Lung microvascular endothelial cell (primary cell): ENCODE measurements around the gene SRGAP3. TPM values are rescaled to one million over a fixed set of nuclear protein-coding genes. Genes with fewer than 3 reads are reported as not detected.

Experiments used
- DNase-seq, 2 donors: peaks; one replicate each; pipeline versions ENCODE4 v3.0.0 to v3.0.0-alpha.2; 2010; ENCODE audit warnings: low read depth in 2 of 2
- total RNA-seq: library from RNA; depleted of rRNA; stranded (reverse); fragments of >200 nt; gene quantifications from 2 replicates; pipeline ENCODE4 v1.2.1, GENCODE V29; 2014

The SRGAP3 gene
- total RNA-seq, 1 donor from 2014 or later = 8.3 TPM

DNA sequence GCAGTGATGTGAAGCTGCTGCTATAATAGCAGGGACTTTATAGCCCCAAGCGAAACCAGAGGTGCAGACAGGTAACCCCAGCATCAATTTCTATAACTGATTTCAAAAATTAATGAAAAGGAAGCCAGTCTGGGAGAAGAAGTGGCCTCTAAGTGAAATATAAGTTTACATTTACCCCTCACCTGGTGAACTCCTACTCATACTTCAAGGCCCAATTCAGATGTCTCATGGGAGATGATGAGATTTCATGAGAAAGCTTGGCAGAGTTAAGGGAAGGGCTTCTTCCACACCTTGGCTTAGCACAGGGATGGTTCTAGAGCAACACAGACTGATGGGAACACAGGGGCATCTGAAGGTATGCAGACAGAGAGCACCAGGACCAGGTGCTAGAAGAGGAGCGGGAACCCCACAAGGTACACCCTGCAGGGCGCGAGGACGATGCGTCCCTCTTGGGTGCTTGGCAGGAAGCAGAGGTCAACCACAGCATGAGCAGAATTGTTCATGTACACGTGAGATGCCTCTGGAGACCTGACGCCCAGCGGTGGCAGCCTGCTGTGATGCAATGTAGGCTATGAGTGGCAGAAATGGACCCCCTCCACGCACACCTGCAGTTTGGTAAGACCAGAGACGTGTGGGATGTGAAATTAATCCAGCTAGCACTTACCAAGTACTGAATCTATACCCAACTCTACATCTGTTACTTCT is 102.9 kb downstream of the SRGAP3 start:
- no peak for DNase-seq

DNA sequence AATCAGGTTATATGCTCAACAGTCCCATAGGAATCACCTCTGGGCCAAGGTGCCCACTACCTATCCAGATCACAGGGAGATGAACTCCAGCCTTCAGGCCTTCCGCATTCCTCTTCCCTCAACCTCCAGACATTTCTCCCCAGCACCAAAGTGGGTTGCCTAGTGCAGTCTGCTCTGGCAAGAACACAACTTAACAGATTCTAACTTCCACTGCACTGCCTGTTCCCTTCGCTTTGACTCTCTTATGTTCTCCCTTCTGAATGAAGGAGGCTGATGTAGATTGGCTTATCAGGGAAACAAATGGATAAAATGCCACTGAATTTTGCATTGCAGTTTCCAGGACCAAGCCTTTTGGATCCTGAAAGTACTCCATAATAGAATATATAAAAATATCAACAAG is 106.3 kb downstream of the SRGAP3 start:
- no peak for DNase-seq

DNA sequence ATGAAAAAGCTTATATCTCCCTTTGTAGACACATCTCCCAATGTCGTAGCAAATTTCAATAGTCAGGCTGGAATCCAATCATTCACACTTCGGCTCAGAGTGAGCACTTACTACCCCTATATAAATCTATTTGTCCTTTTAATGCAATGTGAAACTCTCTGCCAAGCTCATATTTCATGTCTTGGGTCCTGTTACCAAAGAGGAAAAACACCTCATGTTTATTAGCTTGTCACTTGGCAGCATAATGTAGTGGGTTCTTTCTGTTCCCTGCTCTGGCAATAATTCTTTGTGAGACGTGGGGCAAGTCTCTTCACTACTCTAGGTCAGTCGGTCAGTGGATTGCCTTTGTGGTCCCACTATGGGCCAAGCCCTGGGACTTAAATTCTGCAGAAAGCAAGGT is 107.1 kb downstream of the SRGAP3 start:
- peak in 1 of 2 donors; percentile 47 for DNase-seq

DNA sequence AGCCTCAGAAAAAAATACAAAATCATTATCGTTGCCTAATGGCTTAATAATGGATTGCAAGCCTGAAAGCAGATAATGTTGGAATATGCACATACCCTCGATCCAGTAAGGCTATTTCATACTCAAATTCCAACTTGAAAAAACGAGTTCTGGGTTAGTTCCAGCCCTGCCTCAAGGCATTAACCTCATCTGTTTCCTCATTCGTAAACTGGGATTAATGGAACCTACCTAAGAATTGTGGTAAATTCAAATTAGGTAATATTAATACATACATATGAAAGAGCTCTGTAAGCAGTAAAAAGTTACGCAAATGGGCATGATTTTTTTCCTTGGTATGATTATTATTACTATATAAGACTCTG is 107.5 kb downstream of the SRGAP3 start:
- DNase-seq = no peak

- no peak for DNase-seq
Observed at GRCh38 chr3:9139366-9139765, 110.1 kb downstream of the SRGAP3 start.

DNA sequence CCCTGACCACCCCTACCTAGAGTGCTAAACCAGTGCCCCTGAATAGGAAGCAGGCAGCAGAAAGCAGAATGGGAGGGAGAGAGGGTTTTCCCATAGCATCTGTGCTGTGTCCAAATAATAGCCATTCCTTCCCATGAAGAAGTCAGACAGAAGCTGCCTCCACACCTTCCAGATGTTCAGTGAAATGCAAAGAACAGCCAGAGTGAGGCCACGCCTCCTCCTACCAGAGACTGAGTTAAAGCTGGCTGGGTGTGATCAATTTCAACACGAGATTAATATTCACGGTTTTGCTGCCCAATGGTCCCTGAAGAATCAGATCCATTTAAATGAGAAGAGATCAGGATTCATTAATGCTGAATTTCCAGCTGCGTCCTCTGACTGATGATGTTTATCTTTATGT is 111.8 kb downstream of the SRGAP3 start:
- DNase-seq = no peak

GRCh38 chr3:9136746-9137465 is 112.5 kb downstream of the SRGAP3 start:
- no peak for DNase-seq

- no peak for DNase-seq
Observed at GRCh38 chr3:9135930-9136525, 113.4 kb downstream of the SRGAP3 start.

DNA sequence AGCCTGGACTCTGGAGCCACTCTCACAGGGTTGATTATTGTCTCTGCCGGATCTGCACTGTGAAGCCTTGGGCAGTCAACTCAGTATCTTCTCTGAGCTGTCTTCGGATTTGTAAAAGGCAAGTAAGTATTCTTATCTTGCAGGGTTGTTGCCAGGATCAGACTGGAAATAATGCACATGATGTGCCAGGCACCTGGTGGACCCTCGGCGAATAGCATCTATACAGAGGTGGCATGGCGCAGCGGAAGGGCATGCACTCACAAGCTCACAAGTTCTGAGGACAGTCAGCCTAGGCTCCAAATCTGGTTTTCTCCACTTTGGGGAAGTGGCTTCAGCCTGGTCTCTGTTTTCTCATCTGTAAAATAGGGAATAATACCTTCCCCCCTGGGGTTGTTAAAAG is 113.9 kb downstream of the SRGAP3 start:
- DNase-seq = no peak

DNA sequence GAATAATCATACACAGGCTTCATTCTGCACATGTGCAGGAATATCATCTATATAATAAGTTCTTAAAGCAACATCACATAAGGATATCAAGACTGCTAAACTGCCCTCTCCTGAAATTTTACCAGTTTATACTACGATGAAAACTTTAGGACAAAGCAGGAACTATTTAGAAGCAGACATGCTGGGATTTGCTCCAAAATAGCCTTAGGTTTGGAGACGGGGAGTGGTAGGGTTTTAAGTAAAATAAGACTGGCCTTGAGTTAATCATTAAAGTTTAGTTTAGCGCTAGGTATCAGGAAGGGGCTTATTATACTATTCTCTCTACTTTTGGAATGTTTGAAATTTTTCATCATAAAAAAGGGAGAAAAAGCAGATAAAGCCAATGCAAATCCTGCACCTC is 115.8 kb downstream of the SRGAP3 start:
- DNase-seq = no peak

DNA sequence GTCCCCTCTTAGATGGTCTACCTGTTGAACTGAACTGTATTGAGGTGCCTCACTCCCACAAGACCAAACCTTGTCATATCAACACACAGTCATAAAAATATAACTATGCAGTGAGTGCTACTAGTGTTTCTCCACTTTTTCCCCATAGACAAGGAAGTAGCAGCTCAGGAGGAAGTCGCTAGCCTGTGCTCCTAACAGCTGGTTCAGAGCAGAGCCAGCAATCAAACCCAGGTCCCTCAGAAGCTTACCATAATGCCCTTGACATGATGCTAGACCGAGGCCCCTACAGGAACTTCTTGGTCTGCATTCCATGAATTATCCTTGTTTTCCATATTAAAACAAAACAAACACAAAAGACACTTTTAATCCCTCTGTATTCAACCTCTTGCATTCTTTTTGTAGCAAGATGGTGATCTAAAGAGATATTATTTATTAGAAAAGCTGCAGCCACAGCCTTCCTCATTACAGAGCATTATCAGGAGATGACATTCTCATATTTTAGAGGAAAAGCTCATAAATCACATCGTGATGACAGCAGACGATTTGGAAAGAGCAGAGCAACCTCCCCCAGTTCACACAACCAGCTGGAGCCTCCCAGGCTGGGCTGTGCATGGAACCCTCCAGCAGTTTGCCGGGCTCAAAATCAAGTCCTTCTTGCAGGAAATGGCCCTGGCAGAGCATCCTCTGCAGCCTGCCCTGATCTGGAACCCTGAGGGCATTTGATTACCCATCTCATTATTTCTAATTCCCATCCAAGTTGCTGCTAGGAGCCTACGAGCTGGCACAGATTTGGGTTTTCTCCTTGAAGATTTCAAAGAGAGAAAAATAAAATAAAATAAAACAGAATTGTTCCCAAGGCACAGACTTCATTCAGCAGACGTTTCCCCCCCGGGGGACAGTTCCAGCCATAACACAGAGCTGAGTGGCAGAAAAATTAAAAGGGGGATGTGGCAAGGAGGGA is 118.8 kb downstream of the SRGAP3 start:
- peak in 1 of 2 donors; percentile 52 for DNase-seq

DNA sequence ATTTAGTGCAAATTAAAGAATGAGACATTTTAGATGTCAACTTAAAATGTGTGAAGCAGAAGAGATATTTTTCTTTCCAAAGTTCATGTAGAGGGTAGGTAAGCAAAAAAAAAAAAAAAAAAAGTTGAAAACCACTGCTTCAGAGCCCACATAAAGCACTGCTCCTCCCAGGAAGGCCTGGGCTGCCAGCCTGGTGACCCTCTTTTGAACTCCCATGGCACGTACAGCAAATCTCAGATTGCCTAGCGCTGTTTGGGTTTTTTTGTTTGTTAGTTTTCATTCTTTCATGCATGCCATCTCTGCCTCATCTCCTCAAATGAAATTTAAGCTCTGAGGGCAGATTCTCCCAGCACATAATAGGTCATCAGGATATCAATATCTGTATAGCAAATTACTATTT is 120.1 kb downstream of the SRGAP3 start:
- DNase-seq = no peak

DNA sequence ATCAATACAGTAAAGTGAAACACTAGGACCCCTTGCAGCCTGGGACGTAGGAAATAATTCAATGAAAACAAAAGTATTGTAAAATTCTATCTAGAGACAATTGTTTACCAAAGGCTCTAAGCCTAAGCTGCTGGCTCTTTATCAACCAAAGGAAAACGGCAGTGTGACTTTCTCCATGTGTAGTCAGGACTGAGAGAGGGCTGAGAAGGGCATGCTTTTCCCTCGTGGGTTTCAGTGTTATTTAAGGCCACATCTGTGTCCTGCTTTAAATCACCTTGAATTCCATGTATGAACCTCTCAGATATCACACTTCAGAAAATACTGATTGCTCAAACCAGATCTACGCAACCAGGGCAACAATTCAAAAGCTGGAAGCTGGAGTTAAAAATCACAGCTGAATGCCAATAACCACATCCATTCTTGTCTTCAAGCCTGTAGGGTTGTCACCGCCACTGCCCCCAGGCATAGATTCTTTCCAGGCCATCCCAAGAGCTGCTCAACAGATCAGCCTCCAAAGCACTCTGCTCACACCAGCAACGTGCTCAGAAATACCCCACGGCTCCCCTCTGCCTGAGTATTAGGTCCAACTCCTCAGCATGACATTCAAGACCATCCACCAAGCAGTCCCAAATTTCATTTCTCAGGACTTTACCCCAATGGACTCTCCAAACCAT is 124.0 kb downstream of the SRGAP3 start:
- DNase-seq = no peak

DNA sequence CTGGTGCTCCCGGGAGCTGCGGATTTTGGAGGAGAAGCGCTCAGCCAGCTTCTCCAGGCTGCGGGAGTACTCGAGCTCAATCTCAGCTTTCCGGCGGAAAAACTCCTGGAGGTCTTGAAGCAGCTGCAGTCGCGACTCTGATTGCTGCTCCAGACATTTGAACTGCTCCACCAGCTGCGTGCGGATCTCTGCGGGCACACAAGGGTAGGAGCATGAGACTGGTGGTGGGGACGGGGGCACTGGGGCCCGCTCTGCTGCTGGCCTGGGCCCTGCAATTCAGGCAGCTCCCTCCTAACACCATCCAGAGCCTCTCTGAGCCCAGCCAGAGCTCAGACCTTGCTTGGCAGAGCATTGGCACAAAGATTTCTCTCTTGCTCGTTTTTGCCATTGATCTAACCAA is 124.7 kb downstream of the SRGAP3 start:
- no peak for DNase-seq

DNA sequence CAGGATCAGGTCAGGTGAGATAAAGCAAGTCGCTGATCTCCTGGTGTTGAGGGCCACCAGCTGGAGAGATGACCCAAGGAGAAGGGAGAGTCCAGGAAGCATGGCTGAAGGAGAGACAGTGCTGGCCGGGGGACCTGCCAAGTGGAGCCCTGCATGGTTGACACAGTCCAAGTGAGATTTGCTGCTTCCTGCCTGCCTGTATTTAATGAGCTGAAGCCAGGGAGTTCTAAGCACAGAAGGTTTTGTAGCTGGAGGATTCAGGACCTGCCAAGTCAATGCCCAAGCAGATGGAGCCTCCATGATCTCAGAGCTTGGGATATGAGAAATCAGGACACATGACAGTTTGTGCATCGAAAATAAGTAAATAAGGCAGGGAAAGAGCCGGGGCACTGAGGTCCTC is 125.6 kb downstream of the SRGAP3 start:
- no peak for DNase-seq

- DNase-seq = peak in 1 of 2 donors; percentile 20
Observed at GRCh38 chr3:9122732-9123364, 126.6 kb downstream of the SRGAP3 start.

GRCh38 chr3:9121366-9122001 is 128.0 kb downstream of the SRGAP3 start:
- no peak for DNase-seq

GRCh38 chr3:9119331-9119730 is 130.1 kb downstream of the SRGAP3 start:
- DNase-seq = no peak

DNA sequence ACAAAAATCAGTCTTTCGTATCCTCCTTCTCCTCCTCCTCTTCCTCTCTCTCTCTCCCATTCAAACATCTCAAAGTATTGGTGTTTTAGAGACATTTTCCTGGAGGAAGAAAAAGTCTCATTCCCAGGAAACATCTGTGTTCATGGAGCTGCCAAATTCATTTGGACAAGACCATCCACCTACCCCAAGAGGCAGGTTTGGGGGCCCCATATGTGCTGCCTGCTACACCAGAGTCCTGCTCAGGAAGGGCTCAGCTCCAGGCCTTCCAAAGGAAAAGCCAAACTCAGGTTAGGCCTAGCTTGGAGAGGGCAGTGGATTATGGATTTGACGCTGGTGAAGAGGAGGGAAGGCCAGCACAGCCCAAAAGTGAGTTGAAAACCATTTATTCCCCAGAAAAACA is 131.2 kb downstream of the SRGAP3 start:
- DNase-seq = no peak

DNA sequence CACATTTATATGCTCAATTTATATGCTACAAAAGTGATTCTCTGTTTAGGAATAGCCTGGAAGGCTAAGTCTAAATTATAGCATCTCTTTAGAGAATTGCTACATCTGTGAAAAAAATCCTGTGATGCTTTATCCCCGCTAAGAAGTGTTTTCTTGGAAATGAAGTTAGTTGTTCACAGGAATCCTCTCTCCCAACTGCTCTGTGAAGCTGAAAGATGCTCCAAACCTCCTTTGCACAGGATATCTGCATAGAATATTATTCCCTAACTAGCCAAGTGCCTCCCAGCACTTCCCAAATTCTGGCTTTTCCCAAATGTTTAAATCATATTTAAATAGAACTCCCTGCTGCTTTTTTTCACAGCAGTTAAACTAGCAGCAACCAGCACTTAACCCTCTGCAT is 132.2 kb downstream of the SRGAP3 start:
- DNase-seq = no peak
